Mesenteric fat pad (tissue), 1 donor: Measurements from ENCODE around the gene PILRB. TPM values are rescaled to one million over a fixed set of nuclear protein-coding genes. Genes with fewer than 3 reads are reported as not detected.
"Not testable (repeated sequence)": the region's sequence is repeated elsewhere in the genome, so short reads cannot be mapped to it uniquely, and the experiment has no call there.

Experiments used
- DNase-seq: peaks from one replicate; pipeline ENCODE4 v3.0.0-alpha.2; 2020; ENCODE audit warnings: low spot score
- total RNA-seq: library from RNA; stranded (reverse); fragmentation: NEBNext Ultra II Directional; extraction: Animal tissue kit (Norgen Biotek cat#: 25700); gene quantifications from one replicate; pipeline ENCODE4 v1.2.1, GENCODE V29; 2021
- donor health status: DM: yes; HTN: yes; CAD: no.

The PILRB gene
- total RNA-seq, 1 donor from 2014 or later: 32.1 TPM

- peak; percentile 39 for DNase-seq
These were observed 16.1 kb downstream of the PILRB start for GRCh38 chr7:100373870-100374598.

DNA sequence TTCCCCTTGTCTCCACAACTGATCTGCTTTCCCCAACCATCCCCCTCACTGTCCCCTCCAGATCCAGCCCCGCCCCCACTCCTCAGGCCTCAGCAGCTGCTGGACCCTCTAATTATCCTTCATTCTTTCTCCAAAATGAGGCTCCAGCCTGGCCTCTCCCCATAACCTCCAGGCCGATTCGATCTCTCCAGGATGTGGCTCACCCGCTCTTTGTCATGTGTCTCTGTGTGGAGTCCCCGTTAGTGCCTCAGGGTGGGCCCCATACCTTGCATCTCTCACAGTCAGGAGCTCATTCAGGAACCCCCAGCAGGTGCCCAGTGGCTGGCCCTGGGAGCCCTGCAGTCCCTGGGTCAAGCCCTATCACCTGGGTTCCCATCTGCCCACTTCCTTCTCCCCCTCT, 16.7 kb downstream of the PILRB start:
- peak; percentile 55 for DNase-seq

DNA sequence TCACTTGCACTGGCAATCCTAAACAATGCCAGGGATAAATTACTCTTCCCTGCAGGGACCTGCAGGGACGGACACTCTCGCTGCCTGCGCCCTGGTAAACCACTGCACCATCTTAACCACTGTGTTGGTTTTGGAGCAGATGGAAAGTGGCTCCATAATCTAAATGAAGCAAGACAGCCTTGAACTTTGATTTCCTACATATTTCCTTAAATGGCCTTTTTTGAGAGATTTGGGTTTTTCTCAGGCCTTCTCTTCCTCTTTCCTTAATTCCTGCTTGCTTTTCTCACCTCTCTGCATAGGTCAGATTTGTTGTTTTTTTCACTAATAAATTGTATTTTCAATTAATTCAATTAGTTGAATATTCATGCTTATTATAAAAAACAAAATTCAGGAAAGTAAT, 18.1 kb downstream of the PILRB start:
- DNase-seq: no peak

GRCh38 chr7:100378114-100378755, 20.3 kb downstream of the PILRB start:
- peak; percentile 6 for DNase-seq

- no peak for DNase-seq
These were observed 22.3 kb downstream of the PILRB start for GRCh38 chr7:100380196-100380595.

DNA sequence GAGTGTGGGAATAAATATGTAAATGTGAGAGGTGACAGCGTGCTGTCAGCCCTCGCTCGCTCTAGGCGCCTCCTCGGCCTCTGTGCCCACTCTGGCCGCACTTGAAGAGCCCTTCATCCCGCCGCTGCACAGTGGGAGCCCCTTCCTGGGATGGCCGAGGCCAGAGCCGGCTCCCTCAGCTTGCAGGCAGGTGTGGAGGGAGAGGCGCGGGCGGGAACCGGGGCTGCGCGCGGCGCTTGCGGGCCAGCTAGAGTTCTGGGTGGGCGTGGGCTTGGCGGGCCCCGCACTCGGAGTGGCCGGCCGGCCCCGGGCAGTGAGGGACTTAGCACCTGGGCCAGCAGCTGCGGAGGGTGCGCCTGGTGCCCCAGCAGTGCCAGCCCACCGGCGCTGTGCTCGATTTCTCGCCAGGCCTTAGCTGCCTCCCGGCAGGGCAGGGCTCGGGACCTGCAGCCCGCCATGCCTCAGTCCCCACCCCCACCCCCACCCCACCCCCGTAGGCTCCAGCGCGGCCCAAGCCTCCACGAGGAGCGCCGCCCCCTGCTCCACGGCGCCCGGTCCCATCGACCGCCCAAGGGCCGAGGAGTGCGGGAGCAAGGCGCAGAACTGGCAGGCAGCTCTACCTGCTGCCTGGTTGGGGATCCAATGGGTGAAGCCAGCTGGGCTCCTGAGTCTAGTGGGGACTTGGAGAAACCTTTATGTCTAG, 23.8 kb downstream of the PILRB start:
- peak; percentile 79 for DNase-seq

DNA sequence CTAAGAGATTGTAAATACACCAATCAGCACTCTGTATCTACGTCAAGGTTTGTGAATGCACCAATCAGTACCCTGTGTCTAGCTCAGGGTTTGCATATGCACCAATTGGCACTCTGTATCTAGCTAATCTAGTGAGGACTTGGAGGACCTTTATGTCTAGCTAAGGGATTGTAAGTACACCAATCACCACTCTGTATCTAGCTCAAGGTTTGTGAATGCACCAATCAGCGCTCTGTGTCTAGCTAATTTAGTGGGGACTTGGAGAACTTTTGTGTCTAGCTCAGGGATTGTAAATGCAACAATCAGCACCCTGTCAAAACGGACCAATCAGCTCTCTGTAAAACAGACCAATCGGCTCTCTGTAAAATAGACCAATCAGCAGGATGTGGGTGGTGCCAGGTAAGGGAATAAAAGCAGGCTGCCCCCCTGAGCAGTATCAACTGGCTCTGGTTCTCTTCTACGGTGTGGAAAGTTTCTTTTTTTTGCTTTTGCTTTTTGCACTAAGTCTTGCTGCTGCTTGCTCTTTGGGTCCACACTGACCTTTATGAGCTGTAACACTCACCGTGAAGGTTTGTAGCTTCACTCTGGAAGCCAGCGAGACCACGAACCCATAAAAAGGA, 24.4 kb downstream of the PILRB start:
- not testable (repeated sequence) for DNase-seq

DNA sequence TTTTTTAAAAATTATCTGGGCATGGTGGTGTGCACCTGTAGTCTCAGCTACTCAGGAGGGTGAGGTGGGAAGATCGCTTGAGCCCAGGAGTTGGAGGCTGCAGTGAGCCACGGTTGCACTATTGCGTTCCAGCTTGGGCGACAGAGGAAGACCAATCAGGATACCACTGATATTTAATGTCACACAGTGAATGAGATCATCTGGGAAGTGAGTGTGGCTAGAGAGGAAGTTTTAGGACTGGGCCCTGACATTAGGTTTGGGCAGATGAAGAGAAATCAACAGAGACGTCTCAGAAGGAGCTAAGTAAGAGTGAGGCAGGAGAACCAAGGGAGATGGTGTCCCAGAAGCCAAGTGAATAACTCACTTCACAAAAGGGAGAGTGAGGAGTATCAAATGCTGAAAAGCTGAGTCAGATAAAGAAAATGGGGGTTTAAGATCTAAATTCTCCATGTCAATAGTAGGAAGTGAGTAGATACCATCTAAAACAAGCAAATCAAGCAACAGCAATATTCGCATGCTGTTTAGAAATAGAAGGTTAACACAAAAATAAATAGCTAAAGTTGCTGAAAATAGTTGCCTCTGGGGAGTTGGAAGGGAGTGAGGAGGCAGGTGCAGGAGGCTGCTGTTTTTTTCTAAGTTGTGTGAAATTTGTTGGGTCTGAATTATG, 26.8 kb downstream of the PILRB start:
- no peak for DNase-seq

- DNase-seq: no peak
These were observed 29.0 kb downstream of the PILRB start for GRCh38 chr7:100386940-100387339.

- DNase-seq: no peak
These were observed 29.8 kb downstream of the PILRB start for GRCh38 chr7:100387695-100388094.

- DNase-seq: no peak
These were observed 31.6 kb downstream of the PILRB start for GRCh38 chr7:100389437-100390088.

- DNase-seq: no peak
These were observed 32.5 kb downstream of the PILRB start for GRCh38 chr7:100390286-100391009.

GRCh38 chr7:100393233-100393905, 35.5 kb downstream of the PILRB start:
- no peak for DNase-seq

DNA sequence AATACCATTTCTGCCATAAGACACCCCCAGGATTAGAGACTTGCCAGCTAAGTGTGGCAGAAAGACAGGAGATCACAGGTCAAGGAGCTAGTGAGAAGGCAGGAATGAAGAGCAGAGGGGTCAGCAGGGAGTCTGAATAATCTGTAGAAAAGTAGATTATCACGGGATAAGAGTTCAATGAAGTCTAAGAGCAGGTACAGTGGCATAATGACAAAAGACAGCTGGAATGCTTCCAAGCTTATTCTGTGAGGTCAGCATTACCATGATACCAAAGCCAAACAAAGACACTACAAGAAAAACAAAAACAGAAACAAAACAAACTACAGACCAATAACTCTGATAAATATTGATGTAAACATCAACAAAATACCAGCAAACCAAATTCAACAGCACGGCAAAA, 36.2 kb downstream of the PILRB start:
- no peak for DNase-seq

- DNase-seq: no peak
These were observed 38.6 kb downstream of the PILRB start for GRCh38 chr7:100396421-100396982.

DNA sequence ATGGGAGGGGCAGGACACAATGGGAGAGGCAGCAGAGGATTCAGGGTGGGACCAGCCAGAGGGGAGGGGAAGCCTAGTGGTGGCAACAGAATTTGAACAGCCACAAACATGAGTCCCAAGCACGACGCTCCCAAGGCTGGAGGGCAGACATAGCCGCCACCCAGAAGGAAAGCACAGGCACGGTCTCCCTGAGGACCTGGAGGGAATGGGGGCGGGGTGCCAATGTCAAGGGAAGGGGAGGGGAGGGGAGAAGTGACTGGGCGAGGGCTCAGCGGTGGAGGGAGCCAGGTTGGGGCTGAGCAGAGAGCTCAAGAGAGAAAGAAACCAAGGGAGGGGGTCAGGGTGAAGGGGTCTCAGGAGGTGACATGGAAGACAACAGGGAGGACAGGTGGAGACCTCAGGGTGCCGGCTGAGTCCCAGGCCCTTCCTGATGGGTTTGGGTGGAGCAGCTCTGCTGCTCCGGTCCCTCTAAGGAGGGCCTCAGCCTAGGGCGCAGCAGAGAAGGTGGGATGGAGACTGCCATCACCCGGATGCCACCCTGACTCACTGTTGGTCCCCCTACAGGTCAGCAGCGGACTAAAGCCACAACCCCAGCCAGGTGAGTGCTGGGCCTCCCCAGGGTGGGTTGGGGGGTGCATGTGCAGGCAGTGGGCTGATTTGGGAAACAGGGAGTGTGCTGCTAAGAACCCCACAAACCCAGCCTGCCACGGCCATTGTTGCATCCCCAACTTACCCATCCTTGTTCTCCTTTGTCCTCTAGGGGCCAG, 39.6 kb downstream of the PILRB start:
- DNase-seq: no peak

DNA sequence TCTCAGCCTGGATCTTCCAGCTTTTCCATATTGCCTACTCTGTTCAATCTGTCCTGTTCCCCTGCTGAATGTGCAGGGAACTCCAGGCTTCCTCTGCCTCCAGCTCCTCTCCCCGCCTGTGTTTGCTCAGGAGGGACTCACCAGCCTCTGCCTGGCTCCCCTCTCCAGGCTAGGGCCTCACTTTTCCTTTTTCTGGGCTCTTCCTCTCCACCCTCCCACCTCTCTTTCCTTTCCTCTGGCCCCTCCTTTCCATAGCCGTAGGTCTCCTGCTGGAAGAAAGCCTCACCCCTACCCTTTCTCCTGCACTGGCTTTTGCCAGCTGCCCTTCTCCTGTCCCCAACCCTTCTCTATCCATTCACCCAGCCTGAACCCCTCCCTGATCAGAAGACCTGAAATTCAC, 40.3 kb downstream of the PILRB start:
- no peak for DNase-seq

- no peak for DNase-seq
These were observed 42.1 kb downstream of the PILRB start for GRCh38 chr7:100400041-100400440.
